SK-N-MC (cell line): ENCODE results near the gene GOLGA6L10.
"Not testable (repeated sequence)": the region's sequence is repeated elsewhere in the genome, so short reads cannot be mapped to it uniquely, and the experiment has no call there.

Experiments used
- FOXP2 ChIP-seq: optimal IDR thresholded peaks from 2 replicates; pipeline ENCODE3; 2011; ENCODE audit warnings: mild to moderate bottlenecking, moderate library complexity; ENCODE audit not compliant: insufficient read depth; ENCODE audit errors: extremely low read length, control extremely low read depth
- POLR2AphosphoS5 ChIP-seq: IDR thresholded peaks from 2 replicates; pipeline ENCODE4 v1.6.1; 2012; ENCODE audit warnings: mild to moderate bottlenecking, low read depth, low read length, borderline replicate concordance

DNA sequence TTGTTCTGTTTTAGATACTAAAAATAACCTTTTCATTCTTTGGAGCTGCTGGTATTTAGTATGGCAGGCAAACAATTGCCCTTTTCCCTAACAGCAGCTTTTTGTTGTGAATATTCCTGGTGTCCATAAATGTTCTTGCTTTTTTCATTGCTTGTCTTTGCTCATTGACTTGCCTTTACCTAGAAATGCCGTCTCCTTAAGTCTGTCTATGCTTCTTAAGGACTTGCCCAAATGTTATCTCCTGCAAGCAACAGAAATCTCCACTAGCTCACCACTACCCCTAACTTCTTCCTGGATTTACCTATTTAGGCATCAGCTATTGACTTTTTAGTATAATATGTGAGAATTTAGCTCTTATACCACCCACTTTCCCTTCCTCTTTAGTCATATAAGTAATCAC is 42.8 kb upstream of the GOLGA6L10 start:
- TF ChIP-seq FOXP2, POLR2AphosphoS5: not testable (repeated sequence)
